ENCODE results near the gene EFCAB6. TPM values are rescaled to one million over a fixed set of nuclear protein-coding genes. Genes with fewer than 3 reads are reported as not detected.

EFCAB6 gene
- total RNA-seq, 1 donor from 2014 or later = 1.8 TPM

DNA sequence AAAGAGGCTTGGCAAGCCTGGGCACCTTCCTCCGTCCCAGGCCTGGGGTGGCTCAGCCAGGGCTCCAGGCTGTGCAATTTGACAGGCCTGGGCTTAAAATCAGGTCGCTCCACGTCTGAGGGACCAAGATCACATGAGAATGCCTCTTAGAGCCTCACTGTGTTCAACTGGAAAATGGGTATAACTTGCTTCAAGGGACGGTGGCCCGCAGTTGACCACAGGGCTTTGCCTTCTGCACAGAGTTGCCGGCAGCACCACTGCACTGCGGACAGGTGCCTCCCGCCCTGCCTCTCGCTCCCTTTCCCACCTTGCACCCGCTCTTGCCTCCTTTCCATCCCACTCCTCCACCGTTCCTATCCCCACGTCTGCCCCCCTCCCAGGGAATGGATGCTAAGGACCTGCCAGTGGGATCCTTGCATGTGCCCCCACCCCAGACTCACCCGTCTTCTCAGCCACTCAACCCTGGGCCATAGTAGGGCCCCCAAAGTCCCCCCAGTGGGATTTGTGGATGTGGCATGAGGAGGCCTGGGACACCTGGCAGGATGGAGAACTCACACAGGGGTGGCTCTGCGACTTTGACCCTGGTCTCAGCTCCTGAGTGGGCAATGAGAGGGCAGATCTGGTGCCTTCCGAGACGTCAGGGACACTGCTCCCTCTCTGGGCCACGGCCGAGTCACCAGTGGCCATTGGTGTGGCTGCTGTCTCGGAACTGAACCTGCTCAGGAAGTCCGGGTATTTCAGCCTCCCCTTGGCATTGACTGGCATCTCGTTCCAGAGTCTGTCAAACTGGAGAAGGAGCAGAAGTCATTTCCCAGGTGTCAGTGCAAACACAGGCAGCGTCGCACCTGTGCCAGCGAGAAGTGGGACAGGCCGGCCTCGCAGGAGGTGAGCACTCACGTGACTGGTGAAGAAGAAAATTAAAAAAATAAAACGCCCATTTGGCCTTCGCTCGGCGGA lies 272.3 kb downstream of the EFCAB6 start:
- Histone ChIP-seq H3K36me3 (peaks cover 7% of the 10 kb centered on the region), H3K27ac (replicated peaks) (no peak overlapping the region), H3K27me3 (ENCODE audit: low read depth) (peaks cover 30% of the 10 kb centered on the region), H3K4me3 (no peak overlapping the region), H3K4me1 (no peaks in the 10 kb centered on the region), H3K9me3 (replicated peaks) (peaks cover 11% of the 10 kb centered on the region)
- no peak for DNase-seq
- TF ChIP-seq, protein P1, sequence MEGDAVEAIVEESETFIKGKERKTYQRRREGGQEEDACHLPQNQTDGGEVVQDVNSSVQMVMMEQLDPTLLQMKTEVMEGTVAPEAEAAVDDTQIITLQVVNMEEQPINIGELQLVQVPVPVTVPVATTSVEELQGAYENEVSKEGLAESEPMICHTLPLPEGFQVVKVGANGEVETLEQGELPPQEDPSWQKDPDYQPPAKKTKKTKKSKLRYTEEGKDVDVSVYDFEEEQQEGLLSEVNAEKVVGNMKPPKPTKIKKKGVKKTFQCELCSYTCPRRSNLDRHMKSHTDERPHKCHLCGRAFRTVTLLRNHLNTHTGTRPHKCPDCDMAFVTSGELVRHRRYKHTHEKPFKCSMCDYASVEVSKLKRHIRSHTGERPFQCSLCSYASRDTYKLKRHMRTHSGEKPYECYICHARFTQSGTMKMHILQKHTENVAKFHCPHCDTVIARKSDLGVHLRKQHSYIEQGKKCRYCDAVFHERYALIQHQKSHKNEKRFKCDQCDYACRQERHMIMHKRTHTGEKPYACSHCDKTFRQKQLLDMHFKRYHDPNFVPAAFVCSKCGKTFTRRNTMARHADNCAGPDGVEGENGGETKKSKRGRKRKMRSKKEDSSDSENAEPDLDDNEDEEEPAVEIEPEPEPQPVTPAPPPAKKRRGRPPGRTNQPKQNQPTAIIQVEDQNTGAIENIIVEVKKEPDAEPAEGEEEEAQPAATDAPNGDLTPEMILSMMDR (IDR thresholded peaks at IDR 0.05; ENCODE audit: borderline replicate concordance) = no peak
- intact Hi-C loops (cut with micrococcal nuclease) = no loop called here

DNA sequence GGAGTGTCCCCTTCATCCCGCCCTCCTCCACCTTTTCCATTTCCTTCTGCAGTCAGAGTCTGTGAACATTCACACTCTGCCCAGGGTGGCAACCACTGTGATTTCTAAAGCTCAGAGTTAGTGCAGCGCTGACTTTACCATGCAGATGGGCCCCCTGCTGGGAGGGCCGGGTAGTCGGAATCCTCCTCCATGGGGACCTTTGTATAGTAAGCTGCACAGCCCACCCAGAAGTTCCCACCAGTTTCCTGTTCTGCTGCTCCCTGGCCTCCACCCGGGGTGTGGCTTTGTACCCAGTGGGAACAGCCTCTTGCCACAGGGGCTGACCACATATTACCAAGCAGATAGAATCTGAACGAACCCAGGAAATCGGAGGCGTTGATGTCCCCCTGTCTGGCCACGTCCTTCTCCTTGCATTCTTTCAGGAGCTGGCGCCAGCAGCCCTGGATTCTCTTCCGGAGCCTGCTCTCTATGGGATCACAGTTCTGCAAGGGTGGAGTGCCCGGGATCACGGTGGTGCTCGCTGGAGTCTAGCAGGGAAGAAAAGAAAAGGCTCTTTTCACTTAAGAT lies 275.0 kb downstream of the EFCAB6 start:
- H3K4me1 ChIP-seq = no peaks in the 10 kb centered on the region
- H3K9me3 ChIP-seq (replicated peaks) = peaks cover 11% of the 10 kb centered on the region
- peaks cover 7% of the 10 kb centered on the region for H3K36me3 ChIP-seq
- H3K27me3 ChIP-seq (ENCODE audit: low read depth) = peaks cover 13% of the 10 kb centered on the region
- TF ChIP-seq, protein P1 (IDR thresholded peaks at IDR 0.05; ENCODE audit: borderline replicate concordance) = no peak
- H3K4me3 ChIP-seq = no peak overlapping the region
- intact Hi-C loops (cut with micrococcal nuclease) = no loop called here
- no peak for DNase-seq
- no peak overlapping the region for H3K27ac ChIP-seq (replicated peaks)

DNA sequence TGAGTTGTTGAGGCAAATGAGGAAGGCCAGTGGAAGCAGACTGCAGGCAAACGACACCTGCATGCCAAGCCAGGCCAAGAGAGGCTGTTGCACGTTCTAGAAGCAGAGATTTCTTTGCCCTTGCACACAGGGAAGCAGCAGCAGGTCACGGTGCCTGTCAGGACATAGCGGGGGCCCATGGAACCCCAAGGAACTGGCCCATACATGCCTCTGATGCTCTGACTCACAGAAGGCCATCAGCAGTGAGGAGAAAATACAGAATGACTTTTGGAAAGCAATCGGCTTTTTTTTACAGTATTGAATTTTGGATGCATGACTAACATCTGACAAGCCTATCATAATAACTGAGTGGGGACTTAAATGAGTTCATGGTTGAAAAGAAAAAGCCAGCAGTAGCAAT lies 276.4 kb downstream of the EFCAB6 start:
- Histone ChIP-seq H3K36me3 (peaks cover 7% of the 10 kb centered on the region), H3K27me3 (ENCODE audit: low read depth) (peaks cover 5% of the 10 kb centered on the region), H3K9me3 (replicated peaks) (peaks cover 11% of the 10 kb centered on the region), H3K4me3 (no peak overlapping the region), H3K27ac (replicated peaks) (no peak overlapping the region), H3K4me1 (no peaks in the 10 kb centered on the region)
- DNase-seq = no peak
- intact Hi-C loops (cut with micrococcal nuclease) = no loop called here
- TF ChIP-seq, protein P1 (IDR thresholded peaks at IDR 0.05; ENCODE audit: borderline replicate concordance) = no peak

DNA sequence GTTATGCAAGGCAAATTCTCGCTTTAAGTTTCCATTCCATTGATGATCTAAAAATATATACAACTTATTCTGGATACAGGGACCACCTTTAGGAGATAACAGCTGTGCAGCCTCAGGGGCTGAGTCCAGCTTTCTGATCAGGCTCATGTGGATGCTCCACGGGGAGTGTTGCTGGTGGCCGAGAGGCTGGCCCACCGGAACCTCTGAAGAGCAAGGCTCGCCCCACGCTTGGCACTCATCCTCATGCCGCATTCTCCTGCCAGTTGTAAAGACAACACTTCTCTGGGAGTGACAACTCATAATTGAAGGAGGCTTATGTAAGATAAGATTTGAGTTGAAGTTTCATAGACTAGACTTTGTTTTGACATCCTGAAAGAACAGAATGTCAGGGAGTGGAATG lies 276.8 kb downstream of the EFCAB6 start:
- intact Hi-C loops (cut with micrococcal nuclease) = no loop called here
- H3K4me1 ChIP-seq = no peaks in the 10 kb centered on the region
- peaks cover 11% of the 10 kb centered on the region for H3K9me3 ChIP-seq (replicated peaks)
- no peak overlapping the region for H3K4me3 ChIP-seq
- DNase-seq = no peak
- peaks cover 5% of the 10 kb centered on the region for H3K27me3 ChIP-seq (ENCODE audit: low read depth)
- TF ChIP-seq, protein P1 (IDR thresholded peaks at IDR 0.05; ENCODE audit: borderline replicate concordance) = no peak
- H3K36me3 ChIP-seq = peaks cover 7% of the 10 kb centered on the region
- no peak overlapping the region for H3K27ac ChIP-seq (replicated peaks)

DNA sequence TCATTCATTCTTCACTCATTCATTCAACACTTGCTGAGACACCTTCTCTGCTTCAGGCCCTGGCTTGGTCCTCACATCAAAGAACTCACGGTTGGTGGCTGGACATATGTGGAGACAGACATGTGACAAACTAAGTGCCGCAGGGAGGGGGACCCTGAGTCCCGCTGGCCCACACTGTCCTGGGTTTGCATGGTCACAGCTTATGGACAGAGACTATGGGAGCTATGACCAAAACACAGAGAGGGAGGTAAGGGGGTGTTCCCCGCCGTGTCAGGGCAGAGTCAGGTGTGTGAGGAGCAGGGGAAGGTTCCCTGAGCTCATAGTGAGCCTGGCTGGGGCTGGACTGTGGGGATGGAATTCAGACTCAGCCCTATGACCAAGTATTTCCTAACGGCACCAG lies 277.2 kb downstream of the EFCAB6 start:
- intact Hi-C loops (cut with micrococcal nuclease) = no loop called here
- peaks cover 11% of the 10 kb centered on the region for H3K9me3 ChIP-seq (replicated peaks)
- no peaks in the 10 kb centered on the region for H3K4me1 ChIP-seq

More for the DNA sequence above, 277.2 kb downstream of the EFCAB6 start:
- Histone ChIP-seq H3K27ac (replicated peaks) (no peak overlapping the region), H3K36me3 (peaks cover 7% of the 10 kb centered on the region), H3K27me3 (ENCODE audit: low read depth) (peaks cover 5% of the 10 kb centered on the region), H3K4me3 (no peak overlapping the region)
- TF ChIP-seq, protein P1 (IDR thresholded peaks at IDR 0.05; ENCODE audit: borderline replicate concordance) = no peak
- no peak for DNase-seq
